PC-3 (cell line): ENCODE results near the gene FBXO34.

ENCODE experiments used
- EZH2 ChIP-seq: fragments of 300-600 bp; sonication (generic); IDR thresholded peaks from one replicate; pipeline ENCODE4 v1.6.1; 2017; ENCODE audit warnings: antibody characterized with exemption, mild to moderate bottlenecking, low read length; ENCODE audit not compliant: unreplicated experiment
- TF ChIP-seq, protein P1 (sequence below): fragments of 300-600 bp; sonication (generic); conservative IDR thresholded peaks from 2 replicates; pipeline ENCODE4 v1.5.1; 2017; ENCODE audit warnings: antibody characterized with exemption, low read depth, mild to moderate bottlenecking, low read length

DNA sequence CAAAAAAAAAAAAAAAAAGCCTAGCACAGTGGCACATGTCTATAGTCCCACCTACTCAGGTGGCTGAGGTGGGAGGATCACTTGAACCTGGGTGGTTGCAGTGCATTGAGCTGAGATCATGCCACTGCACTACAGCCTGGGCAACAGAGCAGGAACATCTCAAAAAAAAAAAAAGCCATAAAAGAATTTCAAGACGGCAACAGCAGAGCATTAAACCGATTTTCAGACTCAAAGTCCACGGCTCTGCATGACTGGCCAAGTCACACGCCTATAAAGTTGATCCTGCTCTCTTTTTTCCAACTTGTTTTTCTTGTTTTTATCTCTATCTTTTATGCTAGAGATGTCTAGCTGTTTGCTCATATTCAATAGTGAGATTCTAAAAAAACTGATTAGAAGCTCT is 45.3 kb downstream of the FBXO34 start:
- TF ChIP-seq, protein P1, sequence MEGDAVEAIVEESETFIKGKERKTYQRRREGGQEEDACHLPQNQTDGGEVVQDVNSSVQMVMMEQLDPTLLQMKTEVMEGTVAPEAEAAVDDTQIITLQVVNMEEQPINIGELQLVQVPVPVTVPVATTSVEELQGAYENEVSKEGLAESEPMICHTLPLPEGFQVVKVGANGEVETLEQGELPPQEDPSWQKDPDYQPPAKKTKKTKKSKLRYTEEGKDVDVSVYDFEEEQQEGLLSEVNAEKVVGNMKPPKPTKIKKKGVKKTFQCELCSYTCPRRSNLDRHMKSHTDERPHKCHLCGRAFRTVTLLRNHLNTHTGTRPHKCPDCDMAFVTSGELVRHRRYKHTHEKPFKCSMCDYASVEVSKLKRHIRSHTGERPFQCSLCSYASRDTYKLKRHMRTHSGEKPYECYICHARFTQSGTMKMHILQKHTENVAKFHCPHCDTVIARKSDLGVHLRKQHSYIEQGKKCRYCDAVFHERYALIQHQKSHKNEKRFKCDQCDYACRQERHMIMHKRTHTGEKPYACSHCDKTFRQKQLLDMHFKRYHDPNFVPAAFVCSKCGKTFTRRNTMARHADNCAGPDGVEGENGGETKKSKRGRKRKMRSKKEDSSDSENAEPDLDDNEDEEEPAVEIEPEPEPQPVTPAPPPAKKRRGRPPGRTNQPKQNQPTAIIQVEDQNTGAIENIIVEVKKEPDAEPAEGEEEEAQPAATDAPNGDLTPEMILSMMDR, result no peak
- no peak for TF ChIP-seq EZH2
